Right renal cortex interstitium (tissue), 3 donors: ENCODE data around the gene CXADR. TPM values are rescaled to one million over a fixed set of nuclear protein-coding genes. Genes with fewer than 3 reads are reported as not detected.
"Not testable (repeated sequence)": the region's sequence is repeated elsewhere in the genome, so short reads cannot be mapped to it uniquely, and the experiment has no call there.

ENCODE experiments used
- DNase-seq, 3 donors: peaks; one replicate each; pipeline ENCODE4 v3.0.0-alpha.2; 2013; ENCODE audit warnings: low read depth in 3 of 3, low spot score in 2 of 3
- polyA plus RNA-seq, 3 donors: library from polyadenylated mRNA; unstranded; fragments of 120-200 nt; gene quantifications; one replicate each; pipeline ENCODE4 v1.2.1, GENCODE V29; 2013; ENCODE audit not compliant: insufficient read length in 3 of 3

Gene CXADR
- polyA plus RNA-seq, 3 donors, result 37.7 to 44.0 (median 39.1) TPM

DNA sequence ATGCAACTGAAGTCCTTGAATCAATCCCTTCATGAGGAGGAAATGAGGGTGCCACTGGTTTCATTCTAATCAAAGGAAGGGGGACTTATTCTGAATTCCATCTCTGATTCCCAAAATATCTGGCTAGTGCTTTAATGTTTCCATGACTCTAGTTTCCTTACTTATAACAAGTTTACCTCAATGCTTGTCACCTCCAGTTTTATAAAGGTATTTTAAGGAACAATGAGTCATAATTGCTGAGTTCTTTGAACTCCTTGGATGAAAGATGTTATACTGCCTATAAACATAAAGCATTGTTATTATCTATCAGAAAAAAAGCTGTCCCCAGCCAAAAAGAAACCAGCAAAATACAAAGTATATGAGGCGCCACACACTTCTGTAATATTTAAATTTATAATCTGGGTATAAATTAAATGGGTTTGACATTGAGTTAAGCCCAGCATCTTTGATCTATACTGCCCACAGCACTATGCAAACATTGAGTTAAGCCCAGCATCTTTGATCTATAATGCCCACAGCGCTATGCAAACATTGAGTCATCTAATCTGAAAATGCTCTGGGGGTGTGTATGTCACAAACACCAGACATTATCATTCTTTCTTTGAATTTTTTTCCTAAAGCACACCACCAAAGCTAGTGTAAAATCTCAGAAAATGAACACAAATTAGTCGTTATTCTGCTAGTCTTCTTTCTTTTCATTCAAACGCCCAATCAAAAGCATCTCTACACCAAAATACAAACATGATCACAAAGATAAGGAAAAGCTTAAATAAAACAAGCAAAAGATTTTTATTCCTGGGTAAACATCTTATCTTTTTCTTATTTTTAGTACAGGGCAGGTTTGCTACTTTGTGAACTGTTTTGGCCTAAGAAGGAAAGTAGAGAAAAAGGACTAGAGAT is 11.5 kb upstream of the CXADR start:
- no peak for DNase-seq

DNA sequence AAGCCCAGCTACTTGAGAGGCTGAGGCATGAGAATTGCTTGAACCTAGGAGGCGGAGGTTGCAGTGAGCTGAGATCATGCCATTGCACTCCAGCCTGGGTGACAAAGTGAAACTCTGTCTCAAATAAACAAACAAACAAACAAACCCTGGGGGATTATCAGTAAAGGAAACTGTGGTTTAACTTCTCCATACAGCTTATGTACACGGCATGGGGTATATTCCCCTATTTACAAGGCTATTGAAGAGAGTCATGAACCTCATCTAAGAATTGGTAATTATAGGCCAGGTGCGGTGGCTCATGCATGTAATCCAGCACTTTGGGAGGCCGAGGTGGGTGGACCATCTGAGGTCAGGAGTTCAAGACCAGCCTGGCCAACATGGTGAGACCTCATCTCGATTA is 9.9 kb upstream of the CXADR start:
- not testable (repeated sequence) for DNase-seq

DNA sequence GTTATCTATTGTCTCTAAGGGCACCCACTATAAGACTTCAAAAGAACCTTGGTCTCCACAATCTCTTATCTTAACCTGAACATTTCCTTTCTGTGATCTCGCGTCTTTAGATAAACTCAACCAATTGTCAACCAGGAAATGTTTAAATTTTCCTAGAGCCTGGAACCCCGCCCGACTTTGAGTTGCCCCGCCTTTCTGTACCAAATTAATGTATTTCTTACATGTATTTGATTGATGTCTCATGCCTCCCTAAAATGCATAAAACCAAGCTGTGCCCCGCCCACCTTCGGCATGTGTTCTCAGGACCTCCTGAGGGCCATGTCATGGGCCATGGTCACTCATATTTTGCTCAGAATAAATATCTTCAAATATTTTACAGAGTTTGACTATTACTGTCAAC is 5.9 kb upstream of the CXADR start:
- DNase-seq, result no peak

DNA sequence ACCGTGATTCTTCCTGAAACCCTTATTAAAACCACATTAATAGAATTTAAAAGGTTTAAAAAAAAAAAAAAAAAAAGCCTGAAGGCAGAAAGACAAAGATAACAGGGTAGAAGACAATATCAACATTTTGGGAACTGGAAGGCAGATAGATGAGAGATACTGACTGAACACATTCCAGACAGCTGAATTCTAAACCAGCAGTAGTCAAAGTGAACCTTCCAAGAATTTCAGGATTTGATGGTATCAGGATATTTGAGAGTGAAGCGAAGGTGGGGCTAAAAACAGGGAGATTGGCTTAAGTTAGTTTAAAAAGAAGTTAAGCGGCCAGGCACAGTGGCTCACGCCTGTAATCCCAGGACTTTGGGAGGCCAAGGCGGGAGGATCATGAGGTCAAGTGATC is 5.3 kb upstream of the CXADR start:
- DNase-seq, result no peak

DNA sequence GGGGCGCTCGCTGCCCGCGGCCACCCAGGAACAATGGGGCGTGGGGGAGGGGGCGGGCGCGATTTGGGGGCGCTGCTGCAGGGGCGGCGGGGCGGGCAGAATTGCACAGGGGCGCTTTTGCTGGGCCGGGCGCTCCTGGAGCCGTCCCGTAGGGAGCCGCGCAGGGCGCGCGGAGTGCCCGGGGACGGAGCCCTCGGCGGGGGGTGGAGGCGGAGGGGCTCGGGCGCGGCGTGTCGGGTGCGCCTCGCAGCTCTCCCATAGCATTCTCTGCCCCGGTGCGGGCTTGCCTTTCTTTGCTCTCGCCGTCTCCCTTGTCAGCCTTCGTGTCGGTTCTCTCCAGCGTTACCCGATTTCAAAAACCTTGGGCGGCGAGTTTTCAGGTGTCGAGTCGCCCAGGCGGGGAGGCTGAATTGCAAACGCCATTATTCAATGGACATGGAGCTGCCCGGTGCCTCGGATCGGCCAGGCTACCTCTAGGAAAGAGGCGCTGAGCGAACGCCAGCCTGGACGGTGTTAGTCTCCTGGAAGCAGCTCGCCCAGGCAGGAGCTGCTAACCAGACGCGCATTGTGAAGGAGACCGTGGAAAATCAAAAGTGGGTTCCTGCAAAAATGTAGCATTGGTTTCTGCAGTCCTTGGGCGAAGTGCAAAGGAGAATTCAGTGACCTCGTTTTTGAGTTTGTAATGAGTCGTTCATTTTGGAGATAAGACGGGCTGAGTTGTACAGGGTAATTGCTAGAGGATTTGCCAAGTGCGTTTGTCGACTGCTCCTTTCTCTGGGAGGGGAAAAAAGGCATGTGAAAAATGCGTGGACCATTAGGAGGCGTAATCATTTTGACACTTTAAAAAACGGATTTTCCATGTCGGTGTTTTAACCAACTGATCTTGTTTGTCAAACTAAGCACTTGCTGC is 626 bp downstream of the CXADR start:
- peak; percentile 18 to 23 (median 23) for DNase-seq

DNA sequence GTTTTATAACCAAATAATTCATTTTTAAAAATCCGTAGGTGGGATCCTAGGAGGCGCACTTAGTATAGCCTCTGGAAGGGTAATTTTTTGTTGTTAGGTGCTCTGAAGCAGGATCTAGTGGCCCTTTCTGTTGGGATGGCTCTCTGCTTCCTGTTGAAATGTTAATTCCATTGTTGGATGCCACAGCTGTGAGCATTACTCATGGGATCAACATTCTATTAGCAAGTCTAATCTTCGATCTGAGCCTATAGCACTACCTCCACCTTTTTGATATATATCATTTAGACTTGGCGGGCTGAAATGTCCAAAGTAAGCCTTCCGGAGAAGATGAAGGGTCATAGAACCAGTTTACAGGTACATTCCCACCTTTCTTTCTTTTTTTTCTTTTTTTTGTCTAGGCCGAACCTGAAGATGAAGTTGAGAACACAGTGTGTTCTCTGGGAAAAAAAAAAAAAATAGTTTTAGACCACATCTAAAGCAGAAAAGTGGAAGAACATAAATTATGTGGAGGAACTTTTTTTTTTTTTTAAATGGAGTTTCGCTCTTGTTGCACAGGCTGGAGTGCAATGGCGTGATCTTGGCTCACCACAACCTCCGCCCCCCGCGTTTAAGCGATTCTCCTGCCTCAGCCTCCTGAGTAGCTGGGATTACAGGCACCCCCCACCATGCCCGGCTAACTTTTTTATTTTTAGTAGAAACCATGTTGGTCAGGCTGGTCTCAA is 1.4 kb downstream of the CXADR start:
- DNase-seq, result peak in 1 of 3 donors; percentile 4

DNA sequence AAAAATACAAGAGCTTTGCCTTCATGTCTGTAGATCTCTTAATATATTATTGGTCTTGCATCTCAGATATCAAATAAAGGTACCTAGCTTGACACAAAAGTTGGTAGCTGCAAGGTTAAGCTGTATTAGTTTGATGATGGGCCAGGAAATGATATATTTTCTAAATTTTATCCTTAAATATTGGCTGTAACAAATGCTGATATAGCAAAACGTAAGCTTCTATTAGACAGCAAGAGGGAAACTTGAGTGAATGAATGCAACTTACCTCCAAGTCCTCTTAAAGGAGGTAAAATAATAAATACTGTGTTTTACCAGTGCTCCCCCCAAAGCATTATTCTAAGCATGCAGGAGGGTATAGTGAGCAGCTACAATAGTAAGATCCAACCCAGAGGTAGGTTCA is 4.2 kb downstream of the CXADR start:
- DNase-seq, result not testable (repeated sequence)

DNA sequence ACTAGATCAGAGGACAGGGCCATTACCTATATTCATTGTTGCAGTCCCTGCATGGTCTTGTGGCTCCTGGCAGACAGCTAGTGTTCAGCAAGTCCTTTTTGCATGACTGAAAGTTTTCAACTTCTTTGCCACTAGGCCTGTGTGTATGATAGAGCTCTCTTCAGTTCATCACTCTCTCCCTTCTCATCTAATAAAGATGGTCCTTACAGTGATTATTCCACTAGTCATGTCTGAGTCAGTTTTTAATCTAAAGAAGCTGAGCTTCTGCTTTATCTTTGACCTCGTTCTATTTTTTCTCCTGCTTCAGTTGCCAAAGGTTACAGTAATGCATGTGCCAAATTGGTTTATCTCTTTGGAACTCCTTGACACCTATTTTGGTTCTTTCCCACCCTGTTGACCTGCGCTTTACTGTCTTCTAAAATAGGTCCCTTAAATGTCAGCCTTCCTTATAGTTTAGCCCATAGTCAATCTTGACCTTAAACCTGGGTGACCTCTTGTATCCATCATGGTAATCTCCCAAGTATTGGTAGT is 6.4 kb downstream of the CXADR start:
- DNase-seq, result no peak

DNA sequence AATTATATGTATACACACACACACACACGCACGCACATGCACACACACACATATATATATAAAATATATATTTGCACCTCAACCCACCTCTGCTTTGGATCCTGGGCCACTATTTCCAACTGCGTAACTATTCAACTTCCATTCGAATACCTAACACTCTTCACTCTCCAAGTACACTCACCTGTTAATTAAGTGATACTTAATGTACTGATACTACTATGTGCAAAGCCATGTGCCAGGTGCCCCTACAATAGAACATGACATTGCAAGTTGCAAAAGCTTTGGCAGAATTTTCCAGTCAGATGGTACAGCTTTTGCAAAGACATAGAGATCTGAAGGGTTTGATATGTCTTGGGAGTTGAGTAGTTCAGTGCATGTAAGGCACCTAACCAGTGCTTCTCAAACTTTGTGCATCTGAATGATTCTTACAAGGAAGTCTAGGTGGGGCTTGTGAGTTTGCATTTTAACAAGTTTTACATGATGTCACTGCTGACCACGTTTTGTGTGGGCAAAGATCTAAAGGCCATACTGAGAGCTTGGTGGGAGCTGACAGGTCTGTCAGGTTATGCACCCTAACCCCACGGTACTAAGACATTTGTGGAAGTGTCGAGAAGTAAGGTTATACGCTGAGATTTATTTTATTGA is 7.2 kb downstream of the CXADR start:
- no peak for DNase-seq

DNA sequence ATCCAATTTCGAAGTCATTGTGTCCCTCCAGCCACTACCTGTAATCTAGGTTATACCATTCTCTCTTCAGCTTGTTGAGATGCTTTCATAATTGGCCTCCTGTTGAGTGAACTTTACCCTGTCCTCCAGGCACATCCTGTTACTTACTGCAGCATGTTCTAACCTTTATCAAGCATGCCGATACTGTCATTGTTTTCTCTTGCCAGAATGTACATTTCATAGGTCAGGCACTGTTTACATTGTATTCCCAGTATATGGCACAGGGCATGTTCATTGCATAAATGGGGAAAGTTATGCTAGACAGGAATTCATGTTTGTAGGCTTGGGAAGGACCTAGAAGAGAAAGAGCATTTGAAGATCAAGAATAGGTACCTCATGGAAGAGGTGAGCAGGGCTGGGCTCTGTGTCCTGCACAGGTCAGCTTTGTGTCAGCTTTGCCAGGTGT is 10.2 kb downstream of the CXADR start:
- no peak for DNase-seq

DNA sequence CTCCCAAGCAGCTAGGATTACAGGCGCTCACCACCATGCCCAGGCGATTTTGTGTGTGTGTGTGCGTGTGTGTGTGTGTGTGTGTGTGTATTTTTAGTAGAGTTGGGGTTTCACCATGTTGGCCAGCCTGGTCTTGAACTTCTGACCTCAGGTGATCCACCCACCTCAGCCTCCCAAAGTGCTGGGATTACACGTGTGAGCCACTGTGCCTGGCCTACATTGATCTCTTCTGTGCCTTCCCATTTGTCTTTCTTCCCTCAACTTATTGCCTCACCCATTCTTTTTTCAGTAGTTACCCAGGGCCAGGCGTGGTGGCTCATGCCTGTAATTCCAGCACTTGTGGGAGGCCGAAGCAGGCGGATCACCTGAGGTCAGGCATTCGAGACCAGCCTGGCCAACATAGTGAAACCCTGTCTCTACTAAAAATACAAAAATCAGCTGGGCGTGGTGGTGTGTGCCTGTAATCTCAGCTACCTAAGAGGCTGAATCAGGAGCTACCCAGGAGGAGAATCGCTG is 11.2 kb downstream of the CXADR start:
- DNase-seq, result not testable (repeated sequence)

DNA sequence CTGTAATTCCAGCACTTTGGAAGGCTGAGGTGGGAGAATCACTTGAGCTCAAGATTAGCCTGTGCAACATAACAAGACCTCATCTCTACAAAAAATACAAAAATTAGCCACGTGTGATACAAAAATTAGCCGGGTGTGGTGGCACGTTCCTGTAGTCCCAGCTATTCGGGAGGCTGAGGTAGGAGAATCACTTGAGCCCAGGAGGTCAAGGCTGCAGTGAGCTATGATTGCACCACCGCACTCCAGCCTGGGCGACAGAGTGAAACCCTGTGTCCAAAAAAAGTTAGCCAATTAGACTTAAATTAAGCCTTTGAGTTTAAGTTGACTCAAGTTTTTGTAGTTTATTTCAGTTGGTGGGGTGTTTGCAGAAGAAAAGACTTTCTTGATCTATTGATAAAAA is 11.8 kb downstream of the CXADR start:
- no peak for DNase-seq

DNA sequence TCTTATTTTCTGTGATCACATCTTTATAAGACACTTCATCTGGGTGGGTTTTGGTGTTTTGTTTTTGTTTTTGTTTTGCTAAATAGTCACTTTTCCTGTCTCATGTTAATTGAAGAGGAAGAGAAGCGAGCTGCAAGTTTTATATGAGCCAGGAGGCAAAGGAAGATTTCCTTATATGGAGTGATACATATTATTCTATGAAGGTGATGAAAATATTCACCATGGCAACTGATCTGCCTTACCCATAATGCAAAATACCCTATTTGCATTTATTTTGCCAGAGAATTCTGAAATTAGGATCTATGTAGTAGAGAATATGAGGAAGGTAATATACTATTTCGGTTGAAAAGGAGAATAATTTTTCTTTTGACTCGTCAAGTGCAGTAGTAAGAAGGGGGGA is 13.9 kb downstream of the CXADR start:
- DNase-seq, result no peak

DNA sequence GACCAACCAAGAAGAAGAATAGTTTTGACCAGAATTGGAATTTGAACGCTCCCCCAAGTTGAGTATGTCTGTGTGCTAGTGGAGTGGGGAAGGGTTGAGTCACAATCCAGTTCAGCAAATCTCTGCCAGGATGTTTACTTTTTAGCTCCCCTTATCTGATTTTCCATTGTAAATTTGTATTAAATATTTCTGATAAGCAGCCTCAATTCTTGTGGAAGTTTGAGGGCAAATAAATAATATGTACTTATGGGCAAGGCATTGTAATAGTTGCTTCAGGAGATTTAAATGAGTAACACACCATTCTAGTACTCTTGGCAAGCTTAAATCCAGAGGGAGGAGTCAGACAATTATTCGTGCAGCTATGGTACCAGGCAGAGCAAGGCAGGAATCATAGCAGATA is 14.4 kb downstream of the CXADR start:
- DNase-seq, result no peak

DNA sequence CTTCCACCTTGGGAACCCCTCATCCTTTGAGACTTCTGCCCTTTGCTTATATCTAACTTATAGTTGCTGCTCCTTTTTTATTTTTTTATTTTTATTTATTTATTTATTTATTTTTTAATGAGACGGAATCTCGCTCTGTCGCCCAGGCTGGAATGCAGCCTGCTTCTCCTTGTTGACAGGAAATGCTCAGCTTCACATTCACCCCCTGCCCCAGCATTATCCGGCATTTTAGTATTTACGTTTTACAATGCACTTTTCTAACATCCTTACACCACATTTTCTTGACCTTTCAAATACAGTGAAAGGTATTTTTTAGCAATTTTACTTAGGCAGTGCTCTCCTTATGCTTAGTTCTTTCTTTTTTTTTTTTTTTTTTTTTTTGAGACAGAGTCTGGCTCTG is 14.9 kb downstream of the CXADR start:
- no peak for DNase-seq

DNA sequence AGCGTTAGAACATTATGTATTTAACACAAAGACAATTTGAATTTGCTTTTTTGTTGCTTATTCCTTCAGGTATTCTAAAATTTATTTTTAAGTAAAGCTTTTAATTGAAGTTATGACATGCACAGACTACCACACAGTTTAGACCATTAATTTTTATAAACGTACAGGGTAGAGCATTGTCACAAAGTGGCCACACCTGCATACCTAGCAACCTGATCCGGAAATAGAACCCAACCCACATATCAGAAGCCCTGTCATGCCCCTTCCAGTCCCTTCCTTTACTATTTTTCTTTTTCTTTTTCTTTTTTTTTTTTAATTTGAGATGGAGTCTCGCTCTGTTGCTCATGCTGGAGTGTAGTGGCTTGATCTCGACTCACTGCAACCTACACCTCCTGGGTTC is 16.8 kb downstream of the CXADR start:
- DNase-seq, result no peak

DNA sequence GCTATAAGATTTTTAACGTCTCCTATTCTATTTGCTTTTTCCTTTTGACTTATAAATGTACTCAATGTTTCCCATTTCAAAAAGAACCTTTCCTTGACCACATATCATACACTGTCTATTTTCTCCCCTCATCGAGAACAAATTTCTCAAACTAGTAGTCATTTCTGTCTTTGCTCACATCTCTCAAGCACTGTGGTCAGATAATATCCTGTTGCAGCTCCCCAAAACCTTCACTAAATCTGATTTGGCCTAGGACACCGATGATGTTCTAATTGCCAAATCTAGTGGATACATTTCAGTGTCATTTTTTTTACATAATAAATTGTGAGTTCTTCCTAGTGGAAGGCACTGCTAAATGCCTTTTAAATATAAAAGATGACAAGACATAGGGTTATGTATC is 19.4 kb downstream of the CXADR start:
- no peak for DNase-seq

DNA sequence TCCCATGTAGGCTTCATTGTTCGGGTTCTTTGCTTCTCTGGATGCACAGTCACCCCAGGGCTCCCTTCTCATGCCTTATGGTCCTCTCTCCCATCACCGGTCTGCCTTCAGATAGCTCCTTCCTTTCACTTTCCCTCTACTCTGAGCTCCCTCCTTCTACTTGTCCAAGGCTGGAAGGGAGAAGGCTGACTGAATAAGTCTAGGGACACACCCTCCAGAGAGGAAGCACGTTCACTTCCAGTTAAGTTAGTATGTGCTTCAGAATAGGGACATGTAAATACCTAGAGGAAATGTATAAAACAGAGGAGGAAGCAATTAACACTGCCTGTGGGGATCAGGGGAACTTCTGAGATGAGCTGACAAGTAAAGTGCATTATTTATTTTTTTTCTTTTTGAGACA is 23.5 kb downstream of the CXADR start:
- DNase-seq, result no peak

DNA sequence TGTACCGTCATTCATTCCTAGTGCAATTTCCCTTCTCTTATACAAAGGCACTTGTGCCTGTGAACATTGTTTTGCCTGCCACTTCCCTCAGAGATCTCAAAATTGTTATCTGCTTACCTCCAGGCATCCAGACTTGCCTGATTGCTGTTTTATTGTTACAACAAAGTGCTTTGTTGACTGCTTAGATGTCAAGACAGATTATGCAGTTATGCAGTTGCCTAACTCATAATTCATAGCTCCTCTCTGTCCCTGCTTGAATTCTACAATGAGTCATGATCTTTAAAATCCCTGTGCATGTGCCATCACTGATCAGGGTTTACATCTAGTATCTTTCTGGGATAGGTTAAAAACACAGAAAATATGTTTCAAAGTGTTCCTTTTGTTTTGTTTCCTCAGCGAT is 24.5 kb downstream of the CXADR start:
- no peak for DNase-seq

DNA sequence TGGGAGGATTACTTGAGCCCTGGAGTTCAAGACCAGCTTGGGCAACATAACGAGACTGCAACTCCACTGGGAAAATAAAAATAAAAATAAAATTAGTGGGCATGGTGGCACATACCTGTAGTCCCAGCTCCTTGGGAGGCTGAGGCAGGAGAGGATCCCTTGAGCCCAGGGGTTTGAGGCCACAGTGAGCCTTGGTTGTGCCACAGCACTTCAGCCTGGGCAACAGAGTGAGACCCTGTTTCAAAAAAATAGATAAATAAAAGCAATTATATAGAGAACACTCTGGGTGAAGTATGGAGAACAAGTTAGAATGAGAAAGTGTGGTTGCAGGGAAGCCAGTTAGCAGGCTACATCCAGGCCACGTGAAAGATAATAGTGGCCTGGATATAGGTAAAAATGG is 25.7 kb downstream of the CXADR start:
- no peak for DNase-seq
